IPS-11a (cell line): Measurements from ENCODE around the gene SLC25A29.

Source experiments
- H3K4me3 ChIP-seq: one replicate; pipeline ENCODE4 v1.5.1; 2013; ENCODE audit warnings: low read depth, low read length, control low read depth

The SLC25A29 gene

GRCh38 chr14:100332071-100332639 lies 25.9 kb upstream of the SLC25A29 start:
- H3K4me3 ChIP-seq = no peak overlapping the region

GRCh38 chr14:100330388-100330931 lies 24.2 kb upstream of the SLC25A29 start:
- no peak overlapping the region for H3K4me3 ChIP-seq

- no peak overlapping the region for H3K4me3 ChIP-seq
Observed at GRCh38 chr14:100330007-100330344, 23.7 kb upstream of the SLC25A29 start.

GRCh38 chr14:100329233-100330006 lies 23.2 kb upstream of the SLC25A29 start:
- no peak overlapping the region for H3K4me3 ChIP-seq

- no peak overlapping the region for H3K4me3 ChIP-seq
Observed at GRCh38 chr14:100328495-100329163, 22.4 kb upstream of the SLC25A29 start.

GRCh38 chr14:100327128-100327527 lies 20.9 kb upstream of the SLC25A29 start:
- no peak overlapping the region for H3K4me3 ChIP-seq

GRCh38 chr14:100325958-100326357 lies 19.7 kb upstream of the SLC25A29 start:
- no peak overlapping the region for H3K4me3 ChIP-seq

- no peak overlapping the region for H3K4me3 ChIP-seq
Observed at GRCh38 chr14:100325231-100325632, 19.0 kb upstream of the SLC25A29 start.

- no peak overlapping the region for H3K4me3 ChIP-seq
Observed at GRCh38 chr14:100323942-100324307, 17.7 kb upstream of the SLC25A29 start.

- H3K4me3 ChIP-seq = no peak within 1 kb of the TSS
Observed at GRCh38 chr14:100323121-100323941, 17.1 kb upstream of the SLC25A29 start, which contains the start of gene SLC25A47. Gene SLC25A47, plus strand, starts transcription at chr14:100323339. Its CDS starts 76 bp downstream, at chr14:100323415.

GRCh38 chr14:100322138-100322957 lies 16.1 kb upstream of the SLC25A29 start:
- no peak overlapping the region for H3K4me3 ChIP-seq

- no peak overlapping the region for H3K4me3 ChIP-seq
Observed at GRCh38 chr14:100321473-100322137, 15.4 kb upstream of the SLC25A29 start.

GRCh38 chr14:100320157-100320856 lies 14.1 kb upstream of the SLC25A29 start:
- no peak overlapping the region for H3K4me3 ChIP-seq

GRCh38 chr14:100317912-100318808 lies 11.9 kb upstream of the SLC25A29 start:
- H3K4me3 ChIP-seq = no peak overlapping the region

- no peak overlapping the region for H3K4me3 ChIP-seq
Observed at GRCh38 chr14:100317389-100317788, 11.1 kb upstream of the SLC25A29 start.

- no peak overlapping the region for H3K4me3 ChIP-seq
Observed at GRCh38 chr14:100314724-100315123, 8.5 kb upstream of the SLC25A29 start.

GRCh38 chr14:100313464-100314230 lies 7.4 kb upstream of the SLC25A29 start:
- H3K4me3 ChIP-seq = no peak overlapping the region
